GM21381 (cell line): ENCODE measurements around the gene ADCY4.
"Not testable (repeated sequence)": the region's sequence is repeated elsewhere in the genome, so short reads cannot be mapped to it uniquely, and the experiment has no call there.

Experiments used
- ATAC-seq: cut with Tn5 transposase; IDR thresholded peaks from one replicate; pipeline ENCODE4 v1.9.1; 2021; ENCODE audit warnings: mild to moderate bottlenecking, moderate library complexity; ENCODE audit not compliant: unreplicated experiment

The ADCY4 gene

DNA sequence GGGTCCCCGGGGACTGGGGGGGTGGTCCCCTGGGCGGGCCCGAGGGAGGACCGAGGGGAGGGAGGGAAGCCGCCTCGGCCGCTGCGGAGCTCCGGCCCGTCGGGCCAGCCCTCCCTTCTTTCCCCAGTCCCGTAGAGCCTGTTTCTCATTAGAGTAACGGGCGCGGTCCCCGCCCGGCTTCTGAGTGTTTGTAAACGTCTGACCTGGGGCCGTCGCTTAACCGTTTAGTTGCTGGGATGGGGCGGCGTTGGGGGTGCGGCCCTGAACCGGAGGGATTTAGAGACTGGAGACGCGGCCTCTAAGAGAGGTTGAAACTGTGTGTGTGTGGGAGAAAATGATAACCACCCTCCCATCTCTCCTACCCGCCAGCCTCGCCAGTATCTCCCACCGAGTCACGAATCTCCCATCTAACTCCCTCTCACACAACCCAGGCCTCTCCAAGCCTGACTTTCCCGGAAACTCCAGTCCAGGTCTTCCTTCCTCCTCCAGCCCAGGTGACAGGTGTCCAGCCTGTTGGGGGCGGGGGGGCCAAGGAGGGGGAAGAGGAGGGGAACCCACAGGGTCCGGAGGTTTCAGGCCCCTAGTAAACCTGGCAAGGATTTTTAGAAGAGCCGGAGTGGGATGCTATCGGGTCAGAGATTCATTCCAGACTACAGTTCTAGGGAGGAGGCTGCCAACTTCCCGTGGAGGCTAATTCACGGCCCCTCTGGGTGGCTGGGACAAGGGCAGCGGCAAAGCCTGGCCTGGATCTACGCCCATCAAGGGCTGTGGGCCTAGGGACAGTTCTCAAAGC is 32.0 kb upstream of the ADCY4 start:
- peak; percentile 60 for ATAC-seq

DNA sequence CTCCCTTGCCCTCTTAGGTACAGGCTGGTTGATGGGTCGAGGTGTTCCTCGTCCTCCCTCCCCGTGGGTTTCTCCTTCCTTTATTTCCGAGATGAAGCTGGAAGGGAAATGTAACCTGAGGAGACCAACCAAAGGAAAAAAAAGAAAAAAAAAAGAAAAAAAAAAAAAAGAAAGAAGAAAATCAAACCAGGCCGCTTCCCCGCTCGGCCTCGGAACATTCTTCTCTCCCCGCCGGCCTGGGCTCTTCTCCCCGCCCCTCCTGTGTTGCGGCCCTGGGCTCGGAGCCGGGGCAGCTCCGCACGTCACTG is 31.5 kb upstream of the ADCY4 start:
- no peak for ATAC-seq

DNA sequence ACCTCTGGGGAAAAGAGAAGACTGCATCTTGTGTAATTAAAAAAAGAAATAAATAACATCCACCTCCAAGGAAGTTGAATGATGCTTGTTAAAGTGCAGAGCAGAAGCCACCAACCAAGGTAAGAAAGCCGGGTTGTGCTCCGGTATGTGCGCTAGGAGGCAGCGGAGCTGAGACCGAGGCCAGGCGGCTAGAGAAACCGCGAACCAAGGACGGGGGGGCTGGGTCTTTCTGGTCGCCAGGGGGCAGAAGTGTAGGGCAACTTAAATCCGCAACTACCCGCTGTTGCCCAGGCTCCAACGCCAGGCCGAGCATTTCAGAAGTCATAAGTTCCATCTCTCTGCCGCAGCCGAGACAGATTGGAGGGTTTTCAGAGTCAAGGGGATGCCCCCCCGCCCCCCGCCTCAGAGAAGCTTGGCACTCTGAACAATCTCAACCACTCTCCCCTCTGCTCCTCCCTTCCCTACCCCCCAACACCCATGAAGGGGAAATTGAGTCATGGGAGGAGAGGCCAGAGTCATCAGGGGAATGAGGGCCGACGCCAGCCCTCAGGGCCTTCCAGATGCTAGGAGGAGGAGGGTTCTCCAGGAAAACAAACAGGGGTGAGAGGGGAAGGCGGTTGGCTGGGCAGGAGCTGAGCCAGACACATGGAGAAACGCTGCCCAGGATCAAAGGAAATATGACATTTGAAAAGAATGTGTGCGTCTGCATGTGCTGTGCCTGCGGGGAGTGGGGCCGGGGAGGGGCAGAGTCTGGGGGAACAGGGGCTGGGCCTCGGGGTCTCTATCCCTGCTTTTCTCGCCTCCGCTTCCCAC is 30.9 kb upstream of the ADCY4 start:
- no peak for ATAC-seq

DNA sequence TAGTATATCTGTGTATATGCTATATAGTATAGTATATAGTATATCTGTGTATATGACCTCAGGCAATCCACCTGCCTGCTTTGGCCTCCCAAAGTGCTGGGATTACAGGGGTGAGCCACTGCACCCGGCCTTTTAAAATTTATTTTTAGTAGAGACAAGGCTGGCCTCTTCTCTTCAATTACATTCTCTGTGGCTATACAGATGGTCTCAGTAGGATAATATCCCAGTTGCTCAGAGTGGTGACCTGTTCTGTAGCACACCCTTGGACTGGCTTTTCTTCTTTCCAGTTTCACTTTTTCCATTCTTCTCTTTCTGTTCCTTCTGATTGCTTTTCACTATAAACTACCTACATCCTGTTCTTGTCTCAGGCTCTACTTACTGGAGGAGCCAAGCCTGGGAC is 30.0 kb upstream of the ADCY4 start:
- ATAC-seq: no peak

DNA sequence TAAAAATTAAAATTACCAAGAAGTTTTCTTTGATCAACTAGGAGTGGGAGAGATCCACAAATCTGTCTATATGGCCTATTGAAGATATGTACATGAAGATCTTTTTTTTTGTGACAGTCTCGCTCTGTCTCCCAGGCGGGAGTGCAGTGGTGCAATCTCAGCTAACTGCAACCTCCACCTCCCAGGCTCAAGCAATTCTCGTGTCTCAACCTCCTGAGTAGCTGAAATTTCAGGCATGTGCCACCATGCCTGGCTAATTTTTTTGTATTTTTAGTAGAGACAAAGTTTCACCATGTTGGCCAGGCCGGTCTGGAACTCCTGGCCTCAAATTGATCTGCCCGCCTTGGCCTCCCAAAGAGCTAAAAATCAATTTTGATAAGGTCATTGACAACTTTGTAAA is 28.5 kb upstream of the ADCY4 start:
- ATAC-seq: no peak

DNA sequence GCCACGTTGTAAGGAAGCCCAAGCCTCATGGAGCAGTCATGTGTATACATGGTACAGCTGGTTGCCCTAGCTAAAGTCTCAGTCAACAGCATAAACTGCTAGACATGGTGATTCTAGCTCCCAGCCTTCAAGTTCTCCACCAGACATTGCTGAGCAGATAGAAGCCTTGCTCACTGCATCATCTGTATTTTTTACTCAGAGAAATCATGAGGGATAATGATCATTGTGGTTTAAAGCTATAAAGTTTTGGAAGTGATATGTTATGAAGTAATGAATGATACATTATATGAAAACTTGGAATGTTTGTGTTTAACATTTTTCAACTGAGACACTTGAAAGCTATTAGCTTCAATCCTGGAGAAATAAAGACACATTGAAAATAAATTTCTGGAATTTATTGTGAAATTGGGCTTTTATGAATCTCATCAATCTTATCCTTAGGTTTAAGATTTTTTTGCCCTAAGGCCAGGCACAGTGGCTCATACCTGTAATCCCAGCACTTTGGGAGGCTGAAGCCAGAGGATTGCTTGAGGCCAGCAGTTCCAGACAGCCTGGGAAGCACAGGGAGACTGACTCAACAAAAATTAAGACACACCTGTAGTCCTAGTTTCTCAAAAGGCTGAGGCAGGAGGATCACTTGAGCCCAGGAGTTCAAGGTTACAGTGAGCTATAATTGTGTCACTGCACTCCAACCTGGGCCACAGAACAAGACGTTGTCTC is 27.5 kb upstream of the ADCY4 start:
- ATAC-seq: no peak

DNA sequence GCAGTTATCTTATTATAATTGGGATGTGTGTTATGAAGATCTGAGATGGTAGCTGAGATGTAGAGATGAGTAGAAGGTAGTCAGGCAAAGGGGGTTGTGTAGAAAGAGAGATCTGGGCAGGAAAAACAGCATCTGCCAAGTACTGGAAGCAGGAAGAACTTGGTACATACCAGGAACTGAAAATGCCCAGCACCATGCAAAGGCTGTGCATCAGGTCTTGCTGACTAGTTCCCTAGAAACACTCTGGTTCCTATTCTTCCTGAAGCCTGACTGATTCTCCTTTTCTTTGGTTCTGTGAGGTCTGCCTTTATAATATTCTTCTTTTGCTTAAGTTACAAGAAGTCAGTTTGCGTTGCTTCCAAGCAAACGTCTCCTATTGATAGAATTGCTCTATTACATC is 26.5 kb upstream of the ADCY4 start:
- ATAC-seq: no peak

DNA sequence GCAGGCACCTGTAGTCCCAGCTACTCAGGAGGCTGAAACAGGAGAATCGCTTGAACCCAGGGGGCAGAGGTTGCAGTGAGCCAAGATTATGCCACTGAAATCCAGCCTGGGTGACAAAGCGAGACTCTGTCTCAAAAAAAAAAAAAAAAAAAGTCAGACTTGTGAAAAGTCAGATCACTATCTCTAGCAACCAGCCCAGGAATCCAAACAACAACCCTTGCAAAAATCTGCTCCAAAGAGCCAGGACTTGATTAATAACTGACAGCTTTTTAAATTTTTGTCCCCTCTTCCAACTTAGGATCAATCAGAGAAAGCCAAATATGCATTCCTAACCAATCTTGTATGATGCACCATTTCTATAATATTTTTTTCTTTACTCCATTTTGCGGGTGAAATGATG is 25.4 kb upstream of the ADCY4 start:
- ATAC-seq: no peak

DNA sequence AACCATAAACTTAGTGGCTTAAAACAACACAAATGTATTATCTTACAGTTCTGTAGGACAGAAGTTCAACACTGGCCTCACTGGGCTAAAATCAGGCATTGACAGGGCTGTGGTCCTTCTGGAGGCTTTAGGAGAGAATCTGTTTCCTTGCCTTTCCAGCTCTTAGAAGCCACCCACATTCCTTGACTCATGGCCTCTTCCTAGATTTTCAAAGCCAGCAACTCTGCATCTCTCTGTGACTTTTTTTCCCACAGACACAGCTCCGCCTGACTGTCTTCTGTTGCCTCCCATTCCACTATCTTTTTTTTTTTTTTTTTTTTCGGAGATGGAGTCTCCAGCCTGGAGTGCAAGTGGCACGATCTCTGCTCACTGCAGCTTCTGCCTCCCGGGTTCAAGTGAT is 21.3 kb upstream of the ADCY4 start:
- no peak for ATAC-seq

DNA sequence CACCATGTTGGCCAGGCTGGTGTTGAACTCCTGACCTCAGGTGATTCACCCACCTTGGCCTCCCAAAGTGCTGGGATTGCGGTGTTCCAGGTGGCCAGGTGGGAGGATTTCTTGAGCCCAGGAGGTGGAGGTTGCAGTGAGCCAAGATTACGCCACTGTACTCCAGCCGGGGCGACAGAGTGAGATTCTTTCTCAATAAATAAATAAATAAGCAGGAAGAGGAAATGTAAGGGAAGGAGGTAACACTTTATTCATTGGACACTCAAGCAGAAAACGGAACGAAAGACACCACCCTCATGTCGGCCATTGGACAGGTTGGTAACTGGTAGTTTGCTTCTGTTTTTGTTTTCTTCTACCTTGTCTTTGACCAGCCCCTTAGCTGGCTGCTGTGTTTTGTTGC is 20.1 kb upstream of the ADCY4 start:
- ATAC-seq: no peak

DNA sequence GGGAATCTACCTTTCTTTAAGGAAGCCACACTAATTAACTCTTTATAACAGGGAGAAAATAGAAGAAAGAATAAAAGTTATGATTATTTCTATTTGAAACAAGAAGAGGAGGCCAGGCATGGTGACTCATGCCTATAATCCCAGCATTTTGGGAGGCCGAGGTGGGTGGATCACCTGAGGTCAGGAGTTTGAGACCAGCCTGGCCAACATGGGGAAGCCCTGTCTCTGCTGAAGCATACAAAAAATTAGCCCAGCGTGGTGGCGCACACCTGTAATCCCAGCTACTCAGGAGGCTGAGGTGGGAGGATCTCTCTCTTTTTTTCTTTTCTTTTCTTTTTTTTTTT is 19.6 kb upstream of the ADCY4 start:
- not testable (repeated sequence) for ATAC-seq

DNA sequence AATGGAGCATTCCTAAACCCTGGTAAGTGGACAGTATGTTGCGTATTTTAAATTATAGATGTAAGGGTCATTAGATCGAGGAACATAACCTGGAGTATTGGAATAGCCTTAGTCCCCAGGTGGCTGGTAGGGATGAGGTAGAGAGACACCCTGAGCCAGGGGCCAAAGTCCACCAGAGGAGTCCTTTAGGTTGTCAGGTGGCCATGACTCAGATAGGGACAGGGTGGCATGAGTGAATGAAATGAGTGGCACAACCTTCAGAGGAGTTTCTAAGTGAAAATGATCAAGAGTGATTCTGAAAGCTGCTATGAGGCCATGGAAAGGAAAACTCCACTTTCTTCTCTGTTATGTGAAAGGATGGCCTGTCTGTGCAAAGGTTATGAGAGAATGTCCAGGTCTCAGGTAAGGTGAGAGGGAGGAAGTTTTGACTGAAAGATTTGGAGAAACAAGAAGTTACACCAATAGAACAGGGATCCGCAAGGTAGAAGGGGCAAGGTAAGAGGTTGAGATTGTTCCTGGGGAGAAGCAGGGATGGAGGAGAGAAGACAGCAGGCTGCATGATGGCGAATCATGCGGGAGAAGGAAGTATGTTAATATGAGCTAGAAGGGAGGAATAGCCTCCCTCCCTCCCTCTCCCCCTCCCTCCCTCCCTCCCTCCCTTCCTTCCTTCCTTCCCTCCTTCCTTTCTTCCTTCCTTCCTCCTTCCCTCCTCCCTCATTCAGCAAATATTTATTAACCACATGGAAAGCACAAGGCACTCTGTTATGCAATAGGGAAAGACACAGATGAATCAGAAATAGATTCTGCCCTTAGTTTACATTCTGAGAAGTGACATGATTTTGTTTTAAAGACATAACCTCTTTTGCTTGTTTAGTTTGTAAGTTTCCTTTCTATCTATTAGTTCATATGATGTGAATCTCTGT is 18.9 kb upstream of the ADCY4 start:
- no peak for ATAC-seq

DNA sequence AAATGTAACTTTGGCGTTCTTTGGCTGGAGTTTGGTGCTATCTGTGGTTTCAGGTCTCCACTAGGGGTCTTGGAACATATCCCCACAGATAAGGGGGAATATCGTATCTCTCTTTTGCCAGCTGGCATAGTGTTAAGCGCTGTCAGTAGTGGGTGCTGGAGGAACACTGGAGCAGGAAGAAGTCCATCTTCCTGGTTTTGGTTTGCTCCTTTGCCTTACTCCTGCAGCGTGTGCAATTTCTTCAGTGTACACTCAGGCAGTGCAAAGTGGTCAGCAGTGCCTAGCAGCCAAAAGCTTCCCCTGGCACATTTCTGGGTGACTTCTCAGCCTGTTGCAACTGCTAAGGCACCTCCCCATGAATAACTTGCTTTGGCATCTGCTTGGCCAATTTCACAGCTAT is 16.6 kb upstream of the ADCY4 start:
- ATAC-seq: no peak

DNA sequence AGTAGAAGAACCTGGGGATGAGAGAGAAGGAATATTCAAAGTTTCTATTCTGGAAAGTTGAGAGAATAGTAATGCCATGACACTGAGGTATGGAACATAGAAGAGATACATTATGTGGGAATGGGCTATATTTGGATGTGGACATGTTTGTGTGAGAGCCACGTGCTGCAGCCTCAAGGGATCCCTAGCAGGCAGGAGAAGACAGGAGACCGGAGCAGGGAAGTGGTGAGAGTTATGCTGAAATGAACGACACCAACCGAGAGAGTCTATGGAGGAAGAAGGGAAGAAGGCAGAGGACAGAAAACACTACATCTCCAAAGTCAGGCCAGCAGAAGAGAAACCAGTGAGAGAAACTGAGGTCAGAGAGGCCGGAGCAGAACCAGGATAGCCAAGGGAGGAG is 14.9 kb upstream of the ADCY4 start:
- no peak for ATAC-seq

DNA sequence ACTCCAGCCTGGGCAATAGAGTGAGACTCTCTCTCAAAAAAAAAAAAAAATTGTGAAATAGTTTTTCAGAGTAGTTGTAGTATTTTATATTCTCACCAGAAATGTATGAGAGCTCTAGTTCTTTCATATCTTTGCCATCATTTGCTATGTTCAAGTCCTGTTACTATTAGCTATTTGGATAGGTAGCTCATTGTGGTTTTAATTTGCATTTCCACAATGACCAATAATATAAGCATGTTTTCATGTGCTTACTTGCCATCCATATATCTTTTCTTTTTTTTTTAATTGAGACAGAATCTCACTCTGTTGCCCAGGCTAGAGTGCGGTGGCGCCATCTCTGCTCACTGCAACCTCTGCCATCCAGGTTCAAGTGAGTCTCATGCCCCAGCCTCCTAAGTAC is 13.3 kb upstream of the ADCY4 start:
- ATAC-seq: no peak

DNA sequence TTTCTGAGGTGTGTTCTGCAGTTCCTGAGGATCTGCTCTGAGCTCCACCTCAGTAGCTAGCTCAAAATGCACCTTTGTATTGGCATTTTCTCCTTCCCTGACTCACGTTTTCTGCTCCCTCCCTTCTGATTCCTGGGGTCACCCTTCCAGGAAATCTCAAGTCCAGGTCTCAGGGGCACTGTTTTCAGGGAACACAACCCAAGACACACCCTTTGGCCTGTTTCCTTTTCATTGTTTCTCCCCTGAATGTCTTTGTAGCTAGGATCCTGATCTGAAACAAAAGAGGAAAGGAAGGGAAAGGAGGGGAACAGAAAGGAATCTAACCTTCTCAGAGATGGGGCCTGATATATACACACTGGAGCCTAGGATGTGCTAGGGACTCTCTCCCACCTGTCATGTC is 12.3 kb upstream of the ADCY4 start:
- no peak for ATAC-seq

DNA sequence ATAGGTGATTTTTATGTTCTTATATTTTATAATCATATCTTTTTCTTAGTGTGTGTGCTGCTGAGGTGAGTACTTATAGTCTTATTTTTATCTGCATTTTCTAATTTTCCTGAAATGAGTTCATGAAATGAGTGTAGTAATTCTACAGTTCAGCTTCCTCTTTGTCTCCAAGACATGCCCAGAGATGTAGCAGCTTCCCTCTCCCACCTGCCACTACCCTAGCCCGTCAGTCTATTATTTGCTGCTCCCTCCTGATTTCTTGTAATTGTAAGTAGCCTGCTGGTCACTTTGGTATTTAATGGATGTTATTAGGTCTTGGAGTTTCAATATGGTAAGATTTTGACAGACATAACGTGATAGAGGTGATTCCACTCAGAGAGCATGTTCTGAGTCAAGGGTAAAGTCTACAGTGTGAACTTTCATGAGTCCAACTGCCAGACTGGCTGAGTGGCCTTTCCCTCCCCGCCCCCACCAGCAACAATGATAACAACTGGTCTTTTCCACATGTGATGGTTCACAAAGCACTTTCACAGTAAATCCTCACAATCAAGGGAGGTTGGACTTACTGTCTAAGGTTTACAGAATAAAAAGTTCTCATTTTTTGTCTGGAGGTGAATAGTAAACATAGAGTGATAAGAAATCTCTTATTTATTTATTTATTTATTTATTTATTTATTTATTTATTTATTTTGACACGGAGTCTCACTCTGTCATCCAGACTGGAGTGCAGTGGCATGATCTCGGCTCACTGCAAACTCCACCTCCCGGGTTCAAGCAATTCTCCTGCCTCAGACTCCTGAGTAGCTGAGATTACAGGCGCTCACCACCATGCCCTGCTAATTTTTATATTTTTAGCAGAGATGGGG is 9.2 kb upstream of the ADCY4 start:
- no peak for ATAC-seq

DNA sequence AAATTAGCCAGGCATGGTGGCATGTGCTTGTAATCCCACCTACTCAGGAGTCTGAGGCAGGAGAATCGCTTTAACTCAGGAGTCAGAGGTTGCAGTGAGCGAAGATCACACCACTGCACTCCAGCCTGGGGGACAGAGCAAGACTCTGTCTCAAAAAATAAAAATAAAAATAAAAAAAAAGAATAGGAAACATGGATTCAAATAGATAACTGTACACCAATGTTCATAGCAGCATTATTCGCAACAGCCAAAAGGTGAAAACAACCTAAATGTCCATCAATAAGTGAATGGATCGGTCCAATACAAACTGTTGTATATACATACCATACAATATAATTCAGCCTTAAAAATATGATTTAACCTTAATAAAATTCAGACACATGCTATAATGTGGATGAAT is 8.0 kb upstream of the ADCY4 start:
- ATAC-seq: no peak

DNA sequence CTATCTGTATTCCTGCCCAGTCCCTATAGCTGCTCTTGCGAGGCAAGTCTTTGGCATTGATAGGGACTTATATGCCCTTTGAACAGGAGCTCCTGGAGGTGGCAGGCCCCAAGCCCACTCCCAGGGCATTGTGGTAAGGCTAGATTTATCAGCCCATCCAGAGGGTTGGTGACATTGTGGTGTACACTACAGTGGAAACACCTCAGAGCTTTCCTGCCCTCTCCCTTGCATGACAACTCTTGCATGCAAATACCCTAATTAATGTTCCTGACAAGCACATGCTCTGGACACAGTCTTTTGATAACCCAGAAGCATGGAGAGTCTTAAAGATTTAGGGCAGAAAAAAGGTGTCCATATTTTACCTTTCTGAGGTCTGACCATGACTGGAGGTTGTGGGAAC is 5.7 kb upstream of the ADCY4 start:
- no peak for ATAC-seq
